Ovary (tissue), 9 donors: Measurements from ENCODE around the gene GALNT3. TPM values are rescaled to one million over a fixed set of nuclear protein-coding genes. Genes with fewer than 3 reads are reported as not detected.

Source experiments
- DNase-seq, 5 donors: peaks; one replicate each; pipeline ENCODE4 v3.0.0-alpha.2; 2019 to 2020
- H3K27ac ChIP-seq, 2 donors: fragments of 200-600 bp; one replicate each; pipeline versions ENCODE4 v1.5.1 to v1.8.0; 2019 to 2022
- H3K27me3 ChIP-seq: fragments of 200-600 bp; one replicate; pipeline ENCODE4 v1.8.0; 2022
- H3K36me3 ChIP-seq: fragments of 200-600 bp; sonication (generic); one replicate; pipeline ENCODE4 v1.5.1; 2019
- H3K4me1 ChIP-seq: one replicate; pipeline ENCODE4 v1.8.1; 2013; ENCODE audit warnings: mild to moderate bottlenecking, moderate library complexity; ENCODE audit not compliant: insufficient read depth
- H3K4me3 ChIP-seq: fragments of 200-600 bp; sonication (generic); one replicate; pipeline ENCODE4 v1.5.1; 2017
- H3K9me3 ChIP-seq, 2 donors: fragments of 200-600 bp in 1 of 2; sonication (generic) in 1 of 2; one replicate each; pipeline versions ENCODE4 v1.5.1 to v1.8.1; 2013 to 2019; ENCODE audit warnings: mild to moderate bottlenecking in 1 of 2, moderate library complexity in 1 of 2
- EP300 ChIP-seq: sonication (generic); formaldehyde crosslinking; IDR thresholded peaks from one replicate; pipeline ENCODE4 v1.6.1; 2017; ENCODE audit warnings: antibody characterized with exemption
- POLR2A ChIP-seq: fragments of 450-650 bp; IDR thresholded peaks from one replicate; pipeline ENCODE4 v1.6.1; 2017; ENCODE audit warnings: antibody characterized with exemption, mild to moderate bottlenecking, moderate library complexity
- WGBS, 3 donors: extraction: QIAGEN DNeasy Blood & Tissue Kit in 1 of 3; methylation state at CpG; one replicate each; pipeline versions ENCODE4 v1.1.5 to v1.1.7; 2013 to 2017; 5-methylcytosine and 5-hydroxymethylcytosine counted together
- intact Hi-C, 4 donors: fragments of 100-400 bp; cut with DNase I; formaldehyde crosslinking; loops; one replicate each; pipeline versions ENCODE4 v1.11.0 to v1.15.1; 2022 to 2023
- polyA plus RNA-seq, 2 donors: library from polyadenylated mRNA; stranded (reverse); fragments of 200-250 nt in 1 of 2; fragments of 350-450 nt in 1 of 2; fragmentation: Illumina TruSeq in 1 of 2; extraction: RNeasy Lipid Tissue Mini Kit (QIAGEN cat#74804) in 1 of 2; gene quantifications; one replicate each; pipeline ENCODE4 v1.2.3, GENCODE V29; 2013 to 2014
- total RNA-seq, 7 donors: library from RNA; depleted of rRNA in 2 of 7; stranded (reverse); fragments of >200 nt in 2 of 7; fragmentation: NEBNext Ultra II Directional in 3 of 7; extraction: Animal tissue kit (Norgen Biotek cat#: 25700) in 3 of 7; gene quantifications; one replicate each; pipeline versions ENCODE4 v1.1.0 to v1.2.4, GENCODE V29; 2016 to 2023
- TF ChIP-seq, protein P1 (sequence below), 3 donors: fragments of 450-650 bp in 2 of 3; fragments of 200-600 bp in 1 of 3; IDR thresholded peaks; one replicate each; pipeline versions ENCODE4 v1.5.1 to v1.8.0; 2016 to 2022; ENCODE audit warnings: antibody characterized with exemption in 3 of 3, mild to moderate bottlenecking in 1 of 3
- donor health status: DM: no; HTN: no; CAD: no; lungs with moderate emphysema.
- donor health status: DM: no; HTN: no; CAD: no.
- donor health status: Bipolar disorder and iron deficiency.
- donor health status: DM: yes; HTN: yes; CAD: no.
- donor health status: DM: no; HTN: no; CAD: no.
- donor health status: DM: yes; HTN: yes; CAD: no.

Gene GALNT3
- total and polyA plus RNA-seq, 9 donors = 2.7 to 32.7 (median 5.2) TPM

- no peaks in the 10 kb centered on the region for H3K36me3 ChIP-seq
- H3K27me3 ChIP-seq = no peaks in the 10 kb centered on the region
- WGBS, 3 donors = 69 to 84% (median 80%) methylated on average over 3 of the region's 3 CpGs
- intact Hi-C loops = loop anchor here in 1 of 4 donors (10.0 kb wide), 1 partner anchor 168 kb away; no protein-coding TSS in a partner anchor
- H3K9me3 ChIP-seq = no peaks in the 10 kb centered on the region
- H3K27ac ChIP-seq = no peak overlapping the region
- DNase-seq = no peak
- no peaks in the 10 kb centered on the region for H3K4me1 ChIP-seq
- TF ChIP-seq EP300 (no peak), POLR2A (no peak)
- TF ChIP-seq, protein P1, sequence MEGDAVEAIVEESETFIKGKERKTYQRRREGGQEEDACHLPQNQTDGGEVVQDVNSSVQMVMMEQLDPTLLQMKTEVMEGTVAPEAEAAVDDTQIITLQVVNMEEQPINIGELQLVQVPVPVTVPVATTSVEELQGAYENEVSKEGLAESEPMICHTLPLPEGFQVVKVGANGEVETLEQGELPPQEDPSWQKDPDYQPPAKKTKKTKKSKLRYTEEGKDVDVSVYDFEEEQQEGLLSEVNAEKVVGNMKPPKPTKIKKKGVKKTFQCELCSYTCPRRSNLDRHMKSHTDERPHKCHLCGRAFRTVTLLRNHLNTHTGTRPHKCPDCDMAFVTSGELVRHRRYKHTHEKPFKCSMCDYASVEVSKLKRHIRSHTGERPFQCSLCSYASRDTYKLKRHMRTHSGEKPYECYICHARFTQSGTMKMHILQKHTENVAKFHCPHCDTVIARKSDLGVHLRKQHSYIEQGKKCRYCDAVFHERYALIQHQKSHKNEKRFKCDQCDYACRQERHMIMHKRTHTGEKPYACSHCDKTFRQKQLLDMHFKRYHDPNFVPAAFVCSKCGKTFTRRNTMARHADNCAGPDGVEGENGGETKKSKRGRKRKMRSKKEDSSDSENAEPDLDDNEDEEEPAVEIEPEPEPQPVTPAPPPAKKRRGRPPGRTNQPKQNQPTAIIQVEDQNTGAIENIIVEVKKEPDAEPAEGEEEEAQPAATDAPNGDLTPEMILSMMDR (IDR thresholded peaks at IDR 0.05) = no peak
- no peak overlapping the region for H3K4me3 ChIP-seq
These were observed 87.0 kb downstream of the GALNT3 start for GRCh38 chr2:165706960-165707487.

GRCh38 chr2:165701147-165701546 lies 92.9 kb downstream of the GALNT3 start:
- WGBS, 3 donors = 80 to 89% (median 87%) methylated on average over 6 of the region's 6 CpGs
- H3K4me3 ChIP-seq = no peak overlapping the region
- TF ChIP-seq, protein P1 (IDR thresholded peaks at IDR 0.05) = no peak
- no peak for TF ChIP-seq POLR2A
- TF ChIP-seq EP300 = no peak
- no peaks in the 10 kb centered on the region for H3K36me3 ChIP-seq
- H3K27me3 ChIP-seq = no peaks in the 10 kb centered on the region
- H3K27ac ChIP-seq = no peak overlapping the region
- intact Hi-C loops = loop anchor here in 1 of 4 donors (10.0 kb wide), 1 partner anchor 174 kb away; no protein-coding TSS in a partner anchor
- no peaks in the 10 kb centered on the region for H3K9me3 ChIP-seq
- no peaks in the 10 kb centered on the region for H3K4me1 ChIP-seq
- no peak for DNase-seq

DNA sequence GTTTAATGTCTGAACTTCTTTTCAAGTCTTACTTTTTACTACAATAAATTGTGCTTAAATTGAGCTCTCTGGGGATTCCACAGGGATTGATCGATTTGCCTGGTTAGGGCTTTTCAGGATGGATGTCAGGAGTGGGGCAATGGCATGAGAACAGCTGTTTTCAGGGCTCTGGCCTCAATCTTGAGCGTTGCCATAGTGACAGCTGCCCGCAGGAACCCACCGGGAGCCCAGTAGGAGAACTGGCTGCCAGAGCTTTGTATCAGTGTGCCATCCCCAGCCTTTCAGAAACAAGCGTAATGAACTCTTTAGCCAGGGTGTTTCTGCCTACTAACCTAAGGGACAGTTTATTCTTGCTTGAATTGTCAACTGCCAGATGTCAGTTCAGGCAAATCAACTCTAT lies 93.5 kb downstream of the GALNT3 start:
- Histone ChIP-seq H3K9me3 (no peaks in the 10 kb centered on the region), H3K4me1 (no peaks in the 10 kb centered on the region), H3K36me3 (no peaks in the 10 kb centered on the region), H3K4me3 (no peak overlapping the region), H3K27me3 (no peaks in the 10 kb centered on the region), H3K27ac (no peak overlapping the region)
- DNase-seq = no peak
- intact Hi-C loops = loop anchor here in 1 of 4 donors (10.0 kb wide), 1 partner anchor 174 kb away; no protein-coding TSS in a partner anchor
- no peak for TF ChIP-seq POLR2A
- no peak for TF ChIP-seq EP300
- TF ChIP-seq, protein P1 (IDR thresholded peaks at IDR 0.05) = no peak
- 65 to 84% (median 66%) methylated on average over 5 of the region's 5 CpGs for WGBS, 3 donors

DNA sequence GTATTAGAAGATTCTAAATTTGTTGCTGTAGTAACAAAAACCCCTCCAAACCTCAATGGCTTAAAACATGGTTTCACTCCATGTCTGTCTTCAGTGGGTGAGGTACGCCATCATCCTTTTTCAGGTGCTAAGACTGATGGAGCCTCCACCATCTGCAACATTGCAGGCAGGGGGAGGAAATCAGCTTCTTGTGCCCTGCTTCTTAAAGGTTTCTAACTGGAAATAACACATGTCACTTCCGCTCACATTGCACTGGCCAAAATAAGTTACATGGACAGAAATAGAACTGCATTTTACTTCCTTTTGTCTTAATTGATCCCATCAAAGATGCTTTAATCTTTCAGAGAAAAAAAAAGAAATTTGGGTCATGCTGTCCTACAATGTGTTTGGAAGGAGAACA lies 94.1 kb downstream of the GALNT3 start:
- H3K9me3 ChIP-seq = no peaks in the 10 kb centered on the region

More for the DNA sequence above, 94.1 kb downstream of the GALNT3 start:
- H3K27ac ChIP-seq = no peak overlapping the region
- no peak overlapping the region for H3K4me3 ChIP-seq
- TF ChIP-seq, protein P1 (IDR thresholded peaks at IDR 0.05) = no peak
- TF ChIP-seq EP300 = no peak
- no peak for TF ChIP-seq POLR2A
- no peaks in the 10 kb centered on the region for H3K36me3 ChIP-seq
- WGBS, 3 donors = 79 to 83% (median 79%) methylated on average over 2 of the region's 2 CpGs
- no peaks in the 10 kb centered on the region for H3K27me3 ChIP-seq
- DNase-seq = no peak
- no peaks in the 10 kb centered on the region for H3K4me1 ChIP-seq
- intact Hi-C loops = loop anchor here in 3 of 4 donors (10.0 kb wide), 2 partner anchors 175 to 295 kb away; no protein-coding TSS in a partner anchor
